OCI-LY1 (cell line): ENCODE results near the gene MIEN1.

Source experiments
- EZH2 ChIP-seq: fragments of 200-600 bp; sonication (generic), shearing (Covaris generic); IDR thresholded peaks from 2 replicates; pipeline ENCODE4 v1.8.0; 2017; ENCODE audit warnings: borderline replicate concordance, mixed run types, mild to moderate bottlenecking, antibody characterized with exemption, low read length, moderate library complexity, mixed read lengths
- TF ChIP-seq, protein P1 (sequence below): fragments of 200-600 bp; sonication (generic), shearing (Covaris generic); IDR thresholded peaks from 2 replicates; pipeline ENCODE4 v1.5.1; 2017; ENCODE audit warnings: mild to moderate bottlenecking, antibody characterized with exemption, low read length, moderate library complexity, mixed read lengths

DNA sequence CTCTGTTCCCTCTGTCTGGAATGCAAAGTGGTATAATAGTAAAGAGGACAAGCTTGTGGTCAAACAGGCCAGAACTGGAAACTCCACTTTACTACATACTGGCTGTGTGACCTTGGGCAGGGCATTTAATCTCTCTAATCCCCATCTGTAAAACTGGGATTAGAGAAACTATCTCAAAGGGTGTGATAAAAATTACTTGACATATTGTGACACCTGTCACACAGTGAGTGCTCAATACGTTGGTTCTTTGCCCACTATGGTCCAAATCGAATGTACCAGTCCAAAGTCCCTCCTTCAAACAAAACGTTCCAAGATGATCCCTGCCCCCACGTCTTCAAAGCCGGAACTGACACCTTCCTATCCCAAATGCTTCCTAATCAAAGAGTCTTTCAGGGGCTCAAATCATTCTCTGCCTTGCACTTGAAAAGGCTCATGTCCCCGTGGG is 43.2 kb downstream of the MIEN1 start:
- no peak for TF ChIP-seq EZH2
- TF ChIP-seq, protein P1, sequence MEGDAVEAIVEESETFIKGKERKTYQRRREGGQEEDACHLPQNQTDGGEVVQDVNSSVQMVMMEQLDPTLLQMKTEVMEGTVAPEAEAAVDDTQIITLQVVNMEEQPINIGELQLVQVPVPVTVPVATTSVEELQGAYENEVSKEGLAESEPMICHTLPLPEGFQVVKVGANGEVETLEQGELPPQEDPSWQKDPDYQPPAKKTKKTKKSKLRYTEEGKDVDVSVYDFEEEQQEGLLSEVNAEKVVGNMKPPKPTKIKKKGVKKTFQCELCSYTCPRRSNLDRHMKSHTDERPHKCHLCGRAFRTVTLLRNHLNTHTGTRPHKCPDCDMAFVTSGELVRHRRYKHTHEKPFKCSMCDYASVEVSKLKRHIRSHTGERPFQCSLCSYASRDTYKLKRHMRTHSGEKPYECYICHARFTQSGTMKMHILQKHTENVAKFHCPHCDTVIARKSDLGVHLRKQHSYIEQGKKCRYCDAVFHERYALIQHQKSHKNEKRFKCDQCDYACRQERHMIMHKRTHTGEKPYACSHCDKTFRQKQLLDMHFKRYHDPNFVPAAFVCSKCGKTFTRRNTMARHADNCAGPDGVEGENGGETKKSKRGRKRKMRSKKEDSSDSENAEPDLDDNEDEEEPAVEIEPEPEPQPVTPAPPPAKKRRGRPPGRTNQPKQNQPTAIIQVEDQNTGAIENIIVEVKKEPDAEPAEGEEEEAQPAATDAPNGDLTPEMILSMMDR = no peak
